HG03159 (cell line): ENCODE measurements around the gene SLC7A6.

Source experiments
- ATAC-seq: cut with Tn5 transposase; IDR thresholded peaks from one replicate; pipeline ENCODE4 v1.9.1; 2021; ENCODE audit warnings: mild to moderate bottlenecking, moderate library complexity; ENCODE audit not compliant: unreplicated experiment

The SLC7A6 gene

GRCh38 chr16:68252383-68252782 is 11.9 kb upstream of the SLC7A6 start:
- no peak for ATAC-seq

GRCh38 chr16:68253721-68254120 is 10.6 kb upstream of the SLC7A6 start:
- ATAC-seq: no peak

GRCh38 chr16:68255712-68256111 is 8.6 kb upstream of the SLC7A6 start:
- ATAC-seq: no peak

GRCh38 chr16:68257251-68257905 is 6.9 kb upstream of the SLC7A6 start:
- peak; percentile 52 for ATAC-seq

- ATAC-seq: peak; percentile 17
Observed at GRCh38 chr16:68257906-68258800, 6.2 kb upstream of the SLC7A6 start.

- no peak for ATAC-seq
Observed at GRCh38 chr16:68259007-68259825, 5.1 kb upstream of the SLC7A6 start.

GRCh38 chr16:68263559-68264127 is 683 bp upstream of the SLC7A6 start:
- no peak for ATAC-seq

- ATAC-seq: peak; percentile 7
Observed at GRCh38 chr16:68265078-68265920, 973 bp downstream of the SLC7A6 start.

GRCh38 chr16:68267612-68268405 is 3.5 kb downstream of the SLC7A6 start:
- ATAC-seq: no peak

GRCh38 chr16:68269793-68270192 is 5.5 kb downstream of the SLC7A6 start:
- no peak for ATAC-seq

- ATAC-seq: no peak
Observed at GRCh38 chr16:68270353-68270752, 6.0 kb downstream of the SLC7A6 start.

GRCh38 chr16:68272507-68273209 is 8.3 kb downstream of the SLC7A6 start:
- no peak for ATAC-seq

GRCh38 chr16:68273459-68273858 is 9.1 kb downstream of the SLC7A6 start:
- ATAC-seq: no peak

GRCh38 chr16:68273896-68274295 is 9.6 kb downstream of the SLC7A6 start:
- no peak for ATAC-seq

- no peak for ATAC-seq
Observed at GRCh38 chr16:68274441-68274840, 10.1 kb downstream of the SLC7A6 start.

- ATAC-seq: peak; percentile 51
Observed at GRCh38 chr16:68275611-68276191, 11.4 kb downstream of the SLC7A6 start.

GRCh38 chr16:68276223-68276622 is 11.9 kb downstream of the SLC7A6 start:
- ATAC-seq: no peak
